Activated B cell treated with CpG ODN at 0.5 μM for 24 hours (primary cell): ENCODE measurements around the gene PRDM16. TPM values are rescaled to one million over a fixed set of nuclear protein-coding genes. Genes with fewer than 3 reads are reported as not detected.

Source experiments
- ATAC-seq: fragments of 200-7000 bp; cut with Tn5 transposase; one replicate; pipeline ENCODE4 v1.10.0; 2021; ENCODE audit warnings: low read depth, mild to moderate bottlenecking, moderate library complexity
- CTCF ChIA-PET: fragments of 350-600 bp; sonication (Branson Sonifier 250); formaldehyde crosslinking; loops from one replicate; lab custom pipeline; 2021; ENCODE audit warnings: antibody characterized with exemption; lab: Charles Lee
- POLR2A ChIA-PET: fragments of 350-600 bp; sonication (Branson Sonifier 250); formaldehyde crosslinking; loops from one replicate; lab custom pipeline; 2021; ENCODE audit warnings: antibody characterized with exemption; lab: Charles Lee
- DNase-seq: peaks from one replicate; pipeline ENCODE4 v3.0.0; 2022
- H3K27ac Mint-ChIP-seq: one replicate; pipeline ENCODE4 v1.8.0; 2020; ENCODE audit warnings: mixed read lengths
- H3K27me3 Mint-ChIP-seq: one replicate; pipeline ENCODE4 v1.8.0; 2021; ENCODE audit warnings: mixed read lengths
- H3K36me3 Mint-ChIP-seq: one replicate; pipeline ENCODE4 v1.8.0; 2021; ENCODE audit warnings: low read depth, mixed read lengths
- H3K4me1 Mint-ChIP-seq: one replicate; pipeline ENCODE4 v1.8.0; 2021; ENCODE audit warnings: mixed read lengths
- H3K4me3 Mint-ChIP-seq: one replicate; pipeline ENCODE4 v1.8.0; 2020; ENCODE audit warnings: mild to moderate bottlenecking, mixed read lengths
- H3K9me3 Mint-ChIP-seq: one replicate; pipeline ENCODE4 v1.8.0; 2020; ENCODE audit warnings: mixed read lengths
- CTCF ChIP-seq: fragments of 200-600 bp; IDR thresholded peaks from one replicate; pipeline ENCODE4 v1.8.0; 2022; ENCODE audit warnings: antibody characterized with exemption, mild to moderate bottlenecking
- intact Hi-C: fragments of 100-400 bp; cut with micrococcal nuclease; formaldehyde crosslinking; loops from one replicate; pipeline ENCODE4 v1.15.1; 2024
- total RNA-seq: library from RNA; stranded (reverse); gene quantifications from 2 replicates; pipeline ENCODE4 v1.2.3, GENCODE V29; 2022

Gene PRDM16
- total RNA-seq, 1 donor from 2014 or later, result not detected

- H3K4me1 Mint-ChIP-seq, result no peaks in the 10 kb centered on the region
- intact Hi-C loops, result no loop called here
- DNase-seq (no peak), ATAC-seq (no peak)
- CTCF ChIA-PET, result no interaction called here
- H3K9me3 Mint-ChIP-seq, result no peaks in the 10 kb centered on the region
- H3K36me3 Mint-ChIP-seq, result no peaks in the 10 kb centered on the region
- POLR2A ChIA-PET, result no interaction called here
- H3K27ac Mint-ChIP-seq, result no peak overlapping the region
- H3K27me3 Mint-ChIP-seq, result no peaks in the 10 kb centered on the region
- TF ChIP-seq CTCF, result no peak
- no peak overlapping the region for H3K4me3 Mint-ChIP-seq
These were observed 56.1 kb downstream of the PRDM16 start for GRCh38 chr1:3125078-3125477.

DNA sequence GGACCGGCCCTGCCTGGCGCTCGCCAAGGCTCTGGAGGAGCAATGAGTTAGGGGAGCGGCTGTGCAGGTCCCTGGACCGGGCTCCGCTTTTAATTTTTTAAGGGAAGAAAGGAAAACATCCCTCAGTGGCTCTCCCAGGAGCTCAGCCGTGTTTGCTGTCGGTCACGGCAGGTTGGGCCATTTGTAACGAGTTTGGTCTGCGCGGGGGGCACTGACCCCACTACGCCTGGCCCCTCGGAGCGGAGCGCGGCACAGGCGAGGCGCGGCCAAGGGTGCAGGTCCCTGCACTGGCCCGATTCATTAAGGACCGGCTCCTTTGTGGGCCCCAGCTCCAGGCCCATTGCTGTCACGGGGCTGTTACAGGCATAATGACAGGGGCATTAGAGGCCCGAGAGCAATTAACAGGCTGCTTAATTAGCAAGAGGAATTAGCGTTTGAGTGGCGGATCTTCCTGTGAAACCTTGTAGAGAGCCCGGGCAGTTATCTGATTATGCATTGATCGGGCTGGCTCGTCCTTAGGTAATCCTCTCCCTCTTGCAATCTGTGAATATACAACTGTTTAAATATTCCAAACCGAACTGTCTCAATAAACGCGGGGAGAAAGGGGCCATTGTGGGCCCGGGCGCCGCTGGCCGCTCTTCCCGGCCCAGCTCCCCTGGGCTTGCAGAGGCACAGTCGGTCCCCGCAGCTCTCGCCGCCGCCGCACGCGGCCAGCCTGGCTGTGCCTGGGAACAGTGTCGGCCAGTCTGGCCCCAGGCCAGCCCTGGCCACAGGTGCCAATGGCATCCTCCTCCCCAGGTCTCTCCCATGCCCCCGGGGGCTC lies 56.8 kb downstream of the PRDM16 start:
- DNase-seq (no peak), ATAC-seq (no peak)
- intact Hi-C loops, result no loop called here
- TF ChIP-seq CTCF, result no peak
- H3K27me3 Mint-ChIP-seq, result no peaks in the 10 kb centered on the region
- no peaks in the 10 kb centered on the region for H3K36me3 Mint-ChIP-seq
- H3K4me1 Mint-ChIP-seq, result no peaks in the 10 kb centered on the region
- no peak overlapping the region for H3K4me3 Mint-ChIP-seq
- H3K27ac Mint-ChIP-seq, result no peak overlapping the region
- ChIA-PET POLR2A (no interaction called here), CTCF (no interaction called here)
- no peaks in the 10 kb centered on the region for H3K9me3 Mint-ChIP-seq

DNA sequence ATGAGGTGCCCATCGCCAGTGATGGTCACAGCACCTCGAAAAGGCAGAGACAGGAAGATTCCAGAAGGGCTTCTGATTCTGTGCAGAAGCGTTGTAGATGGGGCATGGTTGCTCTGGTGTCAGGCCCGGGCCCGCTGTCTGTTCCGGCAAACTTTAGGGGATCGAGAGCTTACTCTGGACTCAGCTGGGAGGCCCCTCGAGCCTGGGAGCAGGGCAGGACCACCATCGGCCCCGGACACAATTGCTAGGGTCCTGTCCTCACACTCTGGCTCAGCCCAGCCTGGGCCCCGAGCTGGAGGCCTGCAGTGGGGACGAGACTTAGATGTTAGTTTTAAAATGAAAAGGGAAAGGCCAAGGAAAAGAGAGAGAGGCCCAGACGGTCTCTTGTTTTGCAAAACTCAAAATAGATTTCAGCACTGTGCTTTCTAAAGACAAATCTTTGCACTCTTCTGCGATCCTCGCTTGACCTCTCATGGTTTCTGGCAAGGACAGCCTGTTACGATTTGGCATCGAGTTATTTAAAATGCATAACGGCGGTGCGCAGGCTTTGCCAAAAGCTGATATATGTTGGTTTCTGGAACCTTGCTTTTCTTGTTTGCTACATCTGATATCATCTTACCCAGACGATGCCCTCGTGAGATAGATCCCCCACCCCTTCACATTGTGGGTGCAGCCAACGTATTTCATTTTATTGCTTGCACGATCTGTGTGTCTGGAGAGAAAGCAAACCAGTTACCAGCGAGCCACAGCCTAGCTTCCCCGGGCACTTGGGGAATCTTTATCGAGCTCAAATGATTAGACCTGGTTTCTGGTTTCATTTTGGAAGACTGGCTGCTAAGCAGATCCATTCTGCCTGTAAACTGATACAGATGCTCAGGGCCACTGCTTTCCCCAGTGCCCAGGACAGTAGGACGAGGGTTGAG lies 58.0 kb downstream of the PRDM16 start:
- no peaks in the 10 kb centered on the region for H3K36me3 Mint-ChIP-seq
- H3K9me3 Mint-ChIP-seq, result no peaks in the 10 kb centered on the region
- intact Hi-C loops, result no loop called here
- no peak for ATAC-seq
- DNase-seq, result no peak
- no peaks in the 10 kb centered on the region for H3K4me1 Mint-ChIP-seq
- no peak overlapping the region for H3K27ac Mint-ChIP-seq
- CTCF ChIA-PET, result no interaction called here
- TF ChIP-seq CTCF, result no peak
- no peak overlapping the region for H3K4me3 Mint-ChIP-seq
- H3K27me3 Mint-ChIP-seq, result no peaks in the 10 kb centered on the region
- POLR2A ChIA-PET, result no interaction called here

DNA sequence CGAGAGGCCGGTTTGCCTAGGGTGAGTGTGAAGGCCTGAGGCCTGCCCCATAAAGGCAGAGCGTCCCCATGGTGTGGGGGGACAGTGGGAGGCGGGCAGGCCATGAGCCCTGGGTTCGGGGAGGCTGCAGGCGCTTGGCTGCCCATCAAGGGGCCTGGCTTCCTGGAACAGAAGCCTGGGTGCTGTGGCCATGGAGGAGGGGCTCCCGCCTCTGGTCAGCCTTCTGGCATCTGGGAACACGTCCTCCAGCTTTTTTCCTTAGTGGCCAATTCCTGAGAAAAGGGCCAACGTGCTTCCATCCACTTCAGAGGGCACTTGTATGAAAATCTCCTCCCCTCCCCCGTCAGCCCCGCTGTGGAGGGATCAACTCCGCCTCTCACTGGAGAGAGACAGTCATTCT lies 58.7 kb downstream of the PRDM16 start:
- Mint-ChIP-seq H3K9me3 (no peaks in the 10 kb centered on the region), H3K4me1 (no peaks in the 10 kb centered on the region), H3K4me3 (no peak overlapping the region), H3K36me3 (no peaks in the 10 kb centered on the region), H3K27ac (no peak overlapping the region), H3K27me3 (no peaks in the 10 kb centered on the region)
- ChIA-PET CTCF (no interaction called here), POLR2A (no interaction called here)
- TF ChIP-seq CTCF, result no peak
- ATAC-seq (no peak), DNase-seq (no peak)
- intact Hi-C loops, result no loop called here
